PC-3 (cell line): ENCODE measurements around the gene EXOG. TPM values are rescaled to one million over a fixed set of nuclear protein-coding genes. Genes with fewer than 3 reads are reported as not detected.
A peak's percentile ranks its signal among the peaks of the same experiment; 100 is the strongest.

ENCODE experiments used
- ATAC-seq: fragments of 200-7000 bp; cut with Tn5 transposase; 2 replicates; pipeline ENCODE4 v1.9.1; 2020; ENCODE audit warnings: mild to moderate bottlenecking, moderate library complexity
- BruUV-seq: library from RNA; stranded (reverse); fragments of 400-500 nt; replicated peaks from 2 replicates; lab custom pipeline; 2021; lab: Mats Ljungman, UMichigan
- CTCF ChIA-PET: fragments of 300-600 bp; sonication (Branson Sonifier 250); formaldehyde crosslinking; loops from one replicate; lab custom pipeline; 2022; ENCODE audit warnings: antibody characterized with exemption; lab: Charles Lee
- POLR2A ChIA-PET: fragments of 300-600 bp; sonication (Branson Sonifier 250); formaldehyde crosslinking; loops from one replicate; lab custom pipeline; 2022; ENCODE audit warnings: antibody characterized with exemption; ENCODE audit not compliant: unreplicated experiment; lab: Charles Lee
- DNase-seq: peaks from one replicate; pipeline ENCODE4 v3.0.0-alpha.2; 2015
- H2AFZ ChIP-seq: fragments of 300-600 bp; sonication (generic); 2 replicates; pipeline ENCODE4 v1.6.0; 2016; ENCODE audit warnings: antibody characterized with exemption, low read length
- H3F3A ChIP-seq: fragments of 300-600 bp; sonication (generic); one replicate; pipeline ENCODE4 v1.6.0; 2017; ENCODE audit warnings: antibody characterized with exemption, low read length, control low read depth, mild to moderate bottlenecking; ENCODE audit not compliant: unreplicated experiment
- H3K27ac ChIP-seq: fragments of 300-600 bp; sonication (generic); 2 replicates; pipeline ENCODE4 v1.5.1; 2016; ENCODE audit warnings: mild to moderate bottlenecking, low read length
- H3K27me3 ChIP-seq: fragments of 300-600 bp; sonication (generic); 2 replicates; pipeline ENCODE4 v1.6.1; 2016; ENCODE audit warnings: low read length, mixed read lengths
- H3K36me3 ChIP-seq: fragments of 300-600 bp; sonication (generic); 2 replicates; pipeline ENCODE4 v1.6.1; 2016; ENCODE audit warnings: low read depth, mixed run types, low read length, mixed read lengths
- H3K4me1 ChIP-seq: fragments of 300-600 bp; sonication (generic); 2 replicates; pipeline ENCODE4 v1.5.1; 2016; ENCODE audit warnings: low read length; ENCODE audit not compliant: insufficient read depth
- H3K4me2 ChIP-seq: fragments of 300-600 bp; sonication (generic); 2 replicates; pipeline ENCODE4 v1.6.0; 2016; ENCODE audit warnings: low read length
- H3K4me3 ChIP-seq: fragments of 300-600 bp; sonication (generic); 2 replicates; pipeline ENCODE4 v1.5.1; 2016; ENCODE audit warnings: mild to moderate bottlenecking, low read length, mixed read lengths
- H3K79me2 ChIP-seq: fragments of 300-600 bp; sonication (generic); 2 replicates; pipeline ENCODE4 v1.6.1; 2017; ENCODE audit warnings: low read length, mixed read lengths
- H3K9ac ChIP-seq: fragments of 300-600 bp; sonication (generic); 2 replicates; pipeline ENCODE4 v1.6.0; 2016; ENCODE audit warnings: mild to moderate bottlenecking, low read length
- H3K9me2 ChIP-seq: fragments of 300-600 bp; sonication (generic); replicated peaks from 2 replicates; pipeline ENCODE4 v1.6.1; 2016; ENCODE audit warnings: mixed run types, low read length, mixed read lengths
- H3K9me3 ChIP-seq: fragments of 300-600 bp; sonication (generic); 2 replicates; pipeline ENCODE4 v1.6.1; 2016; ENCODE audit warnings: low read length, mixed read lengths
- H4K20me1 ChIP-seq: fragments of 300-600 bp; sonication (generic); 2 replicates; pipeline ENCODE4 v1.6.1; 2016; ENCODE audit warnings: low read length, mixed read lengths
- CTCF ChIP-seq: fragments of 300-600 bp; sonication (generic); conservative IDR thresholded peaks from 2 replicates; pipeline ENCODE4 v1.5.1; 2017; ENCODE audit warnings: antibody characterized with exemption, low read depth, mild to moderate bottlenecking, low read length
- EZH2 ChIP-seq: fragments of 300-600 bp; sonication (generic); IDR thresholded peaks from one replicate; pipeline ENCODE4 v1.6.1; 2017; ENCODE audit warnings: antibody characterized with exemption, mild to moderate bottlenecking, low read length; ENCODE audit not compliant: unreplicated experiment
- EZH2phosphoT487 ChIP-seq: fragments of 300-600 bp; sonication (generic); IDR thresholded peaks from 2 replicates; pipeline ENCODE4 v1.6.1; 2018; ENCODE audit warnings: mild to moderate bottlenecking, antibody characterized with exemption, low read length, borderline replicate concordance
- intact Hi-C: fragments of 100-400 bp; cut with micrococcal nuclease; formaldehyde crosslinking; loops from 2 replicates; pipeline ENCODE4 v1.9.0; 2023
- total RNA-seq: library from RNA; depleted of rRNA; stranded (reverse); fragments of >200 nt; gene quantifications from 2 replicates; pipeline ENCODE4 v1.2.3, GENCODE V29; 2014

Gene EXOG
- total RNA-seq, 1 experiment from 2014 or later = 10.0 TPM

GRCh38 chr3:38457111-38458003, 38.8 kb upstream of the EXOG start:
- POLR2A ChIA-PET = no interaction called here
- no TSS peak for BruUV-seq
- Histone ChIP-seq H3K27ac (no peak overlapping the region), H3K9ac (no peak overlapping the region), H3K9me2 (no peaks in the 10 kb centered on the region), H3K4me2 (no peak overlapping the region), H3K4me3 (no peak overlapping the region), H3K36me3 (no peaks in the 10 kb centered on the region), H3K79me2 (peaks cover 30% of the 10 kb centered on the region), H2AFZ (no peak overlapping the region), H3K27me3 (no peaks in the 10 kb centered on the region), H3K4me1 (peaks cover 28% of the 10 kb centered on the region; the same call in 1 of the 2 replicates), H4K20me1 (no peaks in the 10 kb centered on the region), H3F3A (no peaks in the 10 kb centered on the region), H3K9me3 (no peaks in the 10 kb centered on the region)
- ATAC-seq (no peak), DNase-seq (no peak)
- TF ChIP-seq CTCF (no peak), EZH2 (no peak), EZH2phosphoT487 (no peak)
- CTCF ChIA-PET = no interaction called here
- intact Hi-C loops = loop anchor here (10.0 kb wide), 2 partner anchors 323 to 453 kb away; partner anchors contain the start of genes ACAA1 and MYD88

DNA sequence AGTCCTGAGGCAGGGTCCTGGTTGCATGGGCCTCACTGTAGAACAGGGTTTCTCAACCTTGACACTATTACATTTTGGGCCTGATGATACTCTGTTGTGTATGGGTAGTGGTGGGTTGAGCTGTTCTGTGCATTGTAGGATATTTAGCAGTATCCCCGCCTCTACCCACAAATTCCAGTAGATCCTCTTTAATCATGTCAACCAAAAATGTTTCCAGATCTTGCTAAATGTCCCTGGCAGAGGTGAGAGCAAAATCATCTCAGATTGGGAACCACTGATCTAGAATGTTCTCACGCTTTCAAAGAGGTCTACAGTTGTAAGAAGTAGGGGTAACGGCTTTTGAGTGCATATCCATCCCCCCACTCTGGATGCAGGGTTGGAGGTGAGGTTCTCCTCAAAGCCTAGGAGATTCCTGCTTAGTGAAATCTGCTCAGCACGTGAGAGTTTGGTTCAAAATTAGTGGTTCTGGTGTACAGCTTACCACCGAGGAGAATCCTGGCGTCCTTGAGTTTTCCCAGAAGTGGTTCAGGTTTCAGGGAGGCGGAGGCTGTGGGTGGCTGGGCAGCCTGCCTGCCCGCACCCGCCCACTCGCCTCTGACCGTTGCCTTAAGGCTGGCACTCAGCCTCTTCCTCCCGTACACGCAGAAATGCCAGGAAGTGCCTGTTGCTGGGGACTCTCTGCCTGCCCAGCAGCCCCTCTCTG, 37.2 kb upstream of the EXOG start:
- H3K9me2 ChIP-seq = no peaks in the 10 kb centered on the region
- H3K9ac ChIP-seq = no peak overlapping the region
- H3K36me3 ChIP-seq = no peaks in the 10 kb centered on the region
- no peaks in the 10 kb centered on the region for H3K9me3 ChIP-seq
- H3K27me3 ChIP-seq = no peaks in the 10 kb centered on the region
- CTCF ChIA-PET = no interaction called here
- peaks cover 30% of the 10 kb centered on the region for H3K79me2 ChIP-seq
- POLR2A ChIA-PET = no interaction called here
- peak; percentile 56 for ATAC-seq
- H2AFZ ChIP-seq = peak overlapping the region; percentile 27; the same call in 1 of the 2 replicates
- peak overlapping the region; percentile 30; the same call in 1 of the 2 replicates for H3K4me3 ChIP-seq
- no peak overlapping the region for H3K27ac ChIP-seq
- DNase-seq = peak; percentile 66
- peaks cover 23% of the 10 kb centered on the region; the same call in 1 of the 2 replicates for H3K4me1 ChIP-seq
- peak overlapping the region; percentile 56 for H3K4me2 ChIP-seq
- no peaks in the 10 kb centered on the region for H4K20me1 ChIP-seq
- no peaks in the 10 kb centered on the region for H3F3A ChIP-seq
- no TSS peak for BruUV-seq
- TF ChIP-seq EZH2phosphoT487 (no peak), CTCF (no peak), EZH2 (no peak)
- intact Hi-C loops = loop anchor here (10.0 kb wide), 2 partner anchors 324 to 454 kb away; partner anchors contain the start of genes ACAA1 and MYD88
